Anterior cingulate cortex (tissue), 58 donors: Measurements from ENCODE around the gene MAPK8IP3.

Experiments
- DNase-seq, 58 donors: peaks; one replicate each; lab custom pipeline; 2025; lab: John Stamatoyannopoulos, UW

The MAPK8IP3 gene

GRCh38 chr16:1771188-1771863, 65.3 kb downstream of the MAPK8IP3 start, which contains the start of gene NME3:
NME3 (minus strand) TSS chr16:1771543; CDS start chr16:1771534, 9 bp downstream.
- DNase-seq: peak in 52 of 58 donors; percentile 21 to 82 (median 56)

GRCh38 chr16:1771864-1772361, 65.9 kb downstream of the MAPK8IP3 start:
- DNase-seq: no peak

GRCh38 chr16:1772362-1772907, 66.4 kb downstream of the MAPK8IP3 start, which contains the start of gene EME2:
EME2 (plus strand) TSS chr16:1772810; CDS start chr16:1773228, 418 bp downstream.
- peak in 7 of 58 donors; percentile 18 to 62 (median 34) for DNase-seq

- peak in 57 of 58 donors; percentile 16 to 85 (median 70) for DNase-seq
Observed at GRCh38 chr16:1772908-1773702, 67.1 kb downstream of the MAPK8IP3 start, which contains the start of gene MRPS34. MRPS34 (minus strand) TSS chr16:1773134; CDS start chr16:1773119, 15 bp downstream.

GRCh38 chr16:1773703-1774447, 67.9 kb downstream of the MAPK8IP3 start:
- peak in 11 of 58 donors; percentile 19 to 48 (median 40) for DNase-seq

GRCh38 chr16:1774448-1774780, 68.4 kb downstream of the MAPK8IP3 start:
- DNase-seq: no peak

- DNase-seq: no peak
Observed at GRCh38 chr16:1775006-1775845, 69.2 kb downstream of the MAPK8IP3 start.

GRCh38 chr16:1775846-1776671, 70.1 kb downstream of the MAPK8IP3 start:
- DNase-seq: no peak

- no peak for DNase-seq
Observed at GRCh38 chr16:1776672-1776955, 70.6 kb downstream of the MAPK8IP3 start.

- no peak for DNase-seq
Observed at GRCh38 chr16:1776991-1777374, 71.0 kb downstream of the MAPK8IP3 start.

- no peak for DNase-seq
Observed at GRCh38 chr16:1777375-1778199, 71.6 kb downstream of the MAPK8IP3 start.

GRCh38 chr16:1778200-1779179, 72.5 kb downstream of the MAPK8IP3 start:
- no peak for DNase-seq

- no peak for DNase-seq
Observed at GRCh38 chr16:1779234-1779701, 73.3 kb downstream of the MAPK8IP3 start.

- no peak for DNase-seq
Observed at GRCh38 chr16:1779741-1780676, 74.0 kb downstream of the MAPK8IP3 start.

GRCh38 chr16:1780677-1781072, 74.7 kb downstream of the MAPK8IP3 start:
- DNase-seq: no peak
